GM12874 (cell line): ENCODE data around the gene CHST3.

Experiments
- TF ChIP-seq, protein P1 (sequence below): IDR thresholded peaks from 2 replicates; pipeline ENCODE4 v1.5.1; 2011; ENCODE audit warnings: low read depth, mild to moderate bottlenecking, control low read depth, low read length, moderate library complexity; ENCODE audit not compliant: insufficient read depth

Gene CHST3

DNA sequence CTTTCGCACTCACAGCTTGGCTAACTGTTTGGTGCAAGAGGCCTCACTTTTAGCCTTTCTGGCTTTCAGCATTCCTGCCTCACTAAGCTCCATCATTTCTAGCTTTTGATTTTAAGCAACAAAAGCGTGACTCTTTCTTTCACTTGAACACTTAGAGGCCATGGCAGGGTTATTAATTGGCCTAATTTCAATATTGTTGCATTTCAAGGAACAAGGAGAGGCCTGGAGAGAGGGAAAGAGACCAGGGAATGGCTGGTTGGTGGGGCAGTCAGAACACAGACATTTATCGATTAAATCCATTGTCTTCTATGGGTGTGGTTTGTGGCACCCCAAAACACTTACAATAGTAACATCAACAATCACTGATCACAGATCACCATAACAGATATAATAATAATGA lies 31.3 kb downstream of the CHST3 start:
- TF ChIP-seq, protein P1, sequence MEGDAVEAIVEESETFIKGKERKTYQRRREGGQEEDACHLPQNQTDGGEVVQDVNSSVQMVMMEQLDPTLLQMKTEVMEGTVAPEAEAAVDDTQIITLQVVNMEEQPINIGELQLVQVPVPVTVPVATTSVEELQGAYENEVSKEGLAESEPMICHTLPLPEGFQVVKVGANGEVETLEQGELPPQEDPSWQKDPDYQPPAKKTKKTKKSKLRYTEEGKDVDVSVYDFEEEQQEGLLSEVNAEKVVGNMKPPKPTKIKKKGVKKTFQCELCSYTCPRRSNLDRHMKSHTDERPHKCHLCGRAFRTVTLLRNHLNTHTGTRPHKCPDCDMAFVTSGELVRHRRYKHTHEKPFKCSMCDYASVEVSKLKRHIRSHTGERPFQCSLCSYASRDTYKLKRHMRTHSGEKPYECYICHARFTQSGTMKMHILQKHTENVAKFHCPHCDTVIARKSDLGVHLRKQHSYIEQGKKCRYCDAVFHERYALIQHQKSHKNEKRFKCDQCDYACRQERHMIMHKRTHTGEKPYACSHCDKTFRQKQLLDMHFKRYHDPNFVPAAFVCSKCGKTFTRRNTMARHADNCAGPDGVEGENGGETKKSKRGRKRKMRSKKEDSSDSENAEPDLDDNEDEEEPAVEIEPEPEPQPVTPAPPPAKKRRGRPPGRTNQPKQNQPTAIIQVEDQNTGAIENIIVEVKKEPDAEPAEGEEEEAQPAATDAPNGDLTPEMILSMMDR: no peak

DNA sequence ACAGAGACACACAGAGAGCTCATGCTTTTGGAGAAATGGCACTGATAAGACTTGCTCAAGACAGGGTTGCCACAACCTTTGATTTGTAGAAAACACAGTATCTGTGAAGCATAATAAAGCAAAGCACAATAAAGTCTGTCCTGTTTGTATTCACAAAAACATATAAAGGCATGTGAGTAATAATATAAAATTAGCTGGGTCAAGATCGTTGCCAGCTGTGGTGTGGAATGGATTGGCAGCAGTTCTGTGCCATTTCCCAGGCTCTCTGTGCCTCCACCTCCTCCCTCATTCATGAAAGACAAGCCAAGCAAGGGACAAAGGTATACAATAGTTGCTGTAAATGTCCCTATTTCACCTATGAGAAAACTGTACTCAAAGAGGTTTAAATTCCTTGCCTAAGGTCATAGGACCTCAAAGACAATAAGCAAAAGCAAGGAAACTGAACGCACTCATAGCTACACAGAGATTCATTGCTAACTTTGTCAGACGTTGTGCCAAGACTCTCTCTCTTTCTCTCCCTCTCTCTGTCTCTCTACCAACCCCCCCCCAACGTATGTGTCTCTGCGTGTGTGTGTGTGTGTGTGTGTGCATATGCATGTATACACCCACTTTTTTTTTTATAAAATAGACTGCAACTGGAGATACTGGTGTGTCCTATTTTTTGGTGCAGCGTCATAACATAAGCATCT lies 31.8 kb downstream of the CHST3 start:
- TF ChIP-seq, protein P1: no peak

DNA sequence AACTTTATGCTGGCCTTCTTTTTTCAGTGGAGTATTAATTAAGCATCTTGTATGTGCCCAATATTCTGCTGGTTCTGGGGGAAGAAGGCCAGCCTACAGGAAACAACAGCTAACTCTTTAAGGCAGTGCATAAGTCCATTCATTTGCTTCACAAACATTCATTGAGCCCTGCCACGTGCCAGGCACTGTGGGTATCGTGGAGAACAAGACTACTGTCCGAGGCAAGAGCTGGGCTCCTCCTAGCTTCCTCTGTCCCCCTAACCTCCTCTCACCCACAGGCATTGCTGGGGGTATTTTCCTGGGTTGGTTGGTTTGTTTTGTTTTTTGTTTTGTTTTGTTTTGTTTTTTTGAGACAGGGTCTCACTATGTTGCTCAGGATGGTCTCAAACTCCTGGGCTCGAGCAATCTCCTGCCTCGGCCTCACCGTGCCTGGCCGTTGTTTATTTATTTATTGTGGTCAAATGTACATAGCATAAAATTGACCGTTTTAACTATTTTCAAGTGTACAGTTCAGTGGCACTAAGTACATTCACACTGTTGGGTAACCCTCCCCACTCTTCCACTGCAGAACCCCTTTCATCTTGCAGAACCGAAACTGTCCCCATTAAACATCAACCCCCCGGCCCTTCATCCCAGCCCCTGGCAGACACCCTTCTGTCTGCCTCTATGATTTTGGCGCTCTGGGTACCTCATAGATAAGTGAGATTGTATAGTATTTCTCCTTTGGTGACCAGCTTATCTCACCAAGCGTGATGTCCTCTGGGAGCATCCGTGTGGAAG lies 32.6 kb downstream of the CHST3 start:
- TF ChIP-seq, protein P1: no peak

DNA sequence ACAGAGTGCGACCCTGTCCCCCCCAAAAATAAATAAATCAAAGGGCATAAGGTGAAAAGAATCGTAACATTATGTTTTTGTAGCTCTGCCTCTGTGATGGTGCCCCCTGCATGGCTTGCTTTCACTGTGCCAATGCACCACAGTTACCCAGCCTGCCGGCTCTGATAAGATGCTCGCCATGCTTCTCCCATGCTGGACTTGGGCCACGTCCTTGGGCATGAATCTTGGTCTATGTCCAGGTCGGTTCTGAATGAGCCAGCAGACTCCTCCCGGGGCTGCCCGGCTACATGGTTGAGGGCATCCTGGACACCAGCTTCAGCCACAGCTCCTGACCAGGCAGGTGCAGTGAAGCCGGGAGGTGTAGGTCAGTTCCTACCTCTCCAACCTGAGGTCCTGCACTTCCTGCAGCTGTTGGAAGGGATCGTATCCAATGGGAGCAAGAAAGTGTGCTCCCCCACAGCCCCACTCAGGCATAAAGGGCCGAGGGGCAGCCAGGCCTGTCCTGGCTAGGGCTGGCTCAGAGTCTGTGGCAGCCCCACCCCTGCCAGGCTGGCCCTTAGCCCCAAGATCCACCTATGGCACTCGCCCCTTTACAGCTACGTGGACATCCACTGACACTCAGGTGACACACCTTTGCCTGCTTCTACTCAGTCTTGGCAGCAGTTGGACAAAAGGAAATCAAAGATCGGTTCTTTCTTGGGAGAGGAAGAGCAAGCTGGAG lies 34.1 kb downstream of the CHST3 start:
- TF ChIP-seq, protein P1: no peak

DNA sequence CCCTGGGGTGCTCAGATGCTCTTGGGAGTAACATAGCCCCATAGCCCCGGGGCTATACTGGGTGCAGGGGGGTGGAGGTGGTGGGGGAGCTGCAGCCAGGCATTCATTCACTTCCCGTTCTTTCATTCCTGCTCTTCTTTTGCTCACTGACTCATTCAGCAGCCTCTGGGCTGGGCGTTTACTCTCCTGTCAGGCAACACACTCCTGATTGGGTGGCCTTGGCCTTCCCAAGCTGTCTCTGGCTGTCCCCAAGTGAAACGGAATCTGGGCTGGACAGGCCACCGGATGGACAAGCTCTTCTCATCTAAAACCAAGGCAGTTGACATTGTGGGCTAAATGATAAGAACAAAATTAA lies 34.6 kb downstream of the CHST3 start:
- TF ChIP-seq, protein P1: no peak

DNA sequence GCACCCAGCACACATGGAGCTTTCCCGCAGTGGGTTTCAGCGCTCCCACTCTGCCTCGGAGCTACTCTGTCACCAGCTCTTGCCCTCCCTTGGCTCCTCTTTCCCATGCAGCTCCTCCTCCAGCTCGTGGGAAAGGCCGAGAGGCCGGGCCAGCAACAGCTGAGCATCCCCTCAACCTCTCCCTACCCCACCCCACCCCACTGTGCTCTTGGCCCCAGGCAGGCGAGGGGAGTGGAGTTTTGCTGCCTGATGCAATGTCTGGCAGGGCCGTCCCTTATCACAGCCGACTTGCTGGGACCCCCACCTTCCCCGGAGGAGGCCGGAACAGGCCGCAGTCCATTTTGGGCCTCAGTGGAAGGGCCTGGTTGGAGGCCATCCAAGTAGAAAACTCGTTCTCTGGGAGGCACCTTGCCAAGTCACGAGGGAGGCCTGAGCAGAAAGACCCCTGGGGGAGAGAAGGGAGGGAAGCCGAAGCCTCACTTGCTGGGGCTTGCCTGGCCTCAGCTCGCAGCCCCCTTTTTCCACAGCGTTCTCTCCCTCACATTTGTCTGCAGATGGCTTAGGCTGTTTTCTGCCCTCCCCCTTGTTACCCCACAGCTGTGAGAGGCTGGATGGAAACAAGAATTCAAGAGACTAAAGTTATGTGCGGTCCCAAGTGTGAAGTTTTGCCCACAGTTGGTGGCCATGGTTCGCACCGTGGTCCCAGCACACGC lies 35.3 kb downstream of the CHST3 start:
- TF ChIP-seq, protein P1: no peak
